CD14-positive monocyte (primary cell): ENCODE results near the gene SYNE4. TPM values are rescaled to one million over a fixed set of nuclear protein-coding genes. Genes with fewer than 3 reads are reported as not detected.

Experiments used
- DNase-seq, 3 donors: peaks; one replicate each; pipeline ENCODE4 v3.0.0-alpha.2; 2011 to 2022
- H2AFZ ChIP-seq: 2 replicates; pipeline ENCODE4 v1.6.0; 2012; ENCODE audit warnings: mild to moderate bottlenecking, low read depth, low read length, inconsistent platforms; ENCODE audit not compliant: insufficient read depth, poor library complexity, severe bottlenecking
- H3K27ac ChIP-seq, 2 donors: 1 replicate in 1 of 2; 2 replicates in 1 of 2; pipeline ENCODE4 v1.5.1; 2012 to 2013; ENCODE audit warnings: low read length in 2 of 2, control low read depth in 1 of 2, inconsistent platforms in 1 of 2, low read depth in 1 of 2, mild to moderate bottlenecking in 1 of 2
- H3K27me3 ChIP-seq, 2 donors: one replicate each; pipeline versions ENCODE4 v1.6.0 to v1.6.1; 2011 to 2013; ENCODE audit warnings: low read length in 2 of 2; ENCODE audit not compliant: control insufficient read depth in 2 of 2, insufficient read depth in 2 of 2
- H3K36me3 ChIP-seq, 2 donors: replicated peaks in 1 of 2; 1 replicate in 1 of 2; 2 replicates in 1 of 2; pipeline versions ENCODE4 v1.5.1 to v1.6.1; 2012 to 2013; ENCODE audit warnings: low read length in 2 of 2, control low read depth in 1 of 2, inconsistent platforms in 1 of 2, mild to moderate bottlenecking in 1 of 2; ENCODE audit not compliant: insufficient read depth in 2 of 2, control insufficient read depth in 1 of 2
- H3K4me1 ChIP-seq, 2 donors: 1 replicate in 1 of 2; 2 replicates in 1 of 2; pipeline versions ENCODE4 v1.5.1 to v1.6.1; 2012 to 2013; ENCODE audit warnings: low read length in 2 of 2, control low read depth in 1 of 2, inconsistent platforms in 1 of 2, mild to moderate bottlenecking in 1 of 2, moderate library complexity in 1 of 2; ENCODE audit not compliant: insufficient read depth in 2 of 2, control insufficient read depth in 1 of 2
- H3K4me2 ChIP-seq: replicated peaks from 2 replicates; pipeline ENCODE3; 2012; ENCODE audit warnings: low read length, moderate library complexity, mild to moderate bottlenecking; ENCODE audit not compliant: poor library complexity, severe bottlenecking; ENCODE audit errors: extremely low read depth
- H3K4me3 ChIP-seq, 3 experiments: fragments of 200-600 bp in 1 of 3; sonication (generic) in 1 of 3; replicated peaks in 1 of 3; 1 replicate in 2 of 3; 2 replicates in 1 of 3; pipeline ENCODE4 v1.5.1; 2011 to 2013; ENCODE audit warnings: low read length in 3 of 3, mild to moderate bottlenecking in 3 of 3, control low read depth in 2 of 3, low read depth in 2 of 3, inconsistent platforms in 1 of 3, moderate library complexity in 1 of 3
- H3K79me2 ChIP-seq: 2 replicates; pipeline ENCODE4 v1.6.0; 2012; ENCODE audit warnings: mild to moderate bottlenecking, control low read depth, inconsistent platforms, low read length, moderate library complexity; ENCODE audit not compliant: insufficient read depth
- H3K9ac ChIP-seq: 2 replicates; pipeline ENCODE4 v1.6.0; 2017; ENCODE audit warnings: low read length, mild to moderate bottlenecking; ENCODE audit not compliant: insufficient read depth, poor library complexity, severe bottlenecking
- H3K9me3 ChIP-seq, 2 donors: replicated peaks in 1 of 2; 1 replicate in 1 of 2; 2 replicates in 1 of 2; pipeline versions ENCODE4 v1.5.1 to v1.6.1; 2012 to 2013; ENCODE audit warnings: low read length in 2 of 2, control low read depth in 1 of 2; ENCODE audit not compliant: control insufficient read depth in 1 of 2, insufficient read depth in 1 of 2
- H4K20me1 ChIP-seq: 2 replicates; pipeline ENCODE4 v1.6.0; 2012; ENCODE audit warnings: mild to moderate bottlenecking, low read length, control low read depth, moderate library complexity; ENCODE audit not compliant: insufficient read depth
- H3K27ac Mint-ChIP-seq, 7 donors: one replicate each; pipeline ENCODE4 v1.8.0; 2020; ENCODE audit warnings: mild to moderate bottlenecking in 7 of 7, mixed read lengths in 7 of 7, moderate library complexity in 6 of 7, inconsistent platforms in 2 of 7
- H3K27me3 Mint-ChIP-seq, 3 donors: one replicate each; pipeline ENCODE4 v1.8.0; 2021 to 2022; ENCODE audit warnings: low read depth in 3 of 3, mild to moderate bottlenecking in 3 of 3, mixed read lengths in 3 of 3, moderate library complexity in 3 of 3, inconsistent platforms in 1 of 3
- H3K36me3 Mint-ChIP-seq, 2 donors: one replicate each; pipeline ENCODE4 v1.8.0; 2020; ENCODE audit warnings: mixed read lengths in 2 of 2, inconsistent platforms in 1 of 2, mild to moderate bottlenecking in 1 of 2
- H3K4me1 Mint-ChIP-seq: one replicate; pipeline ENCODE4 v1.8.0; 2020; ENCODE audit warnings: mild to moderate bottlenecking, mixed read lengths
- H3K4me3 Mint-ChIP-seq, 2 donors: one replicate each; pipeline ENCODE4 v1.8.0; 2020; ENCODE audit warnings: mild to moderate bottlenecking in 2 of 2, mixed read lengths in 2 of 2, moderate library complexity in 1 of 2
- H3K9me3 Mint-ChIP-seq, 7 donors: one replicate each; pipeline ENCODE4 v1.8.0; 2020 to 2022; ENCODE audit warnings: mixed read lengths in 7 of 7, mild to moderate bottlenecking in 6 of 7, moderate library complexity in 6 of 7, inconsistent platforms in 2 of 7
- CTCF ChIP-seq: fragments of 200-600 bp; IDR thresholded peaks from one replicate; pipeline ENCODE4 v1.8.0; 2022; ENCODE audit warnings: antibody characterized with exemption, mild to moderate bottlenecking
- whole genome bisulfite sequencing: methylation state at CpG from one replicate; pipeline ENCODE4 v1.1.5; 2013; ENCODE audit warnings: missing lambda C conversion rate; ENCODE audit not compliant: insufficient coverage; 5-methylcytosine and 5-hydroxymethylcytosine counted together
- intact Hi-C, 2 donors: fragments of 100-400 bp; cut with micrococcal nuclease; formaldehyde crosslinking; loops; one replicate each; pipeline versions ENCODE4 v1.15.0 to v1.15.1; 2023
- polyA plus RNA-seq, 3 donors: library from polyadenylated mRNA; depleted of rRNA in 1 of 3; unstranded in 2 of 3; stranded (reverse) in 1 of 3; fragments of 300-500 nt in 2 of 3; fragments of >200 nt in 1 of 3; fragmentation: Illumina TruSeq in 2 of 3; gene quantifications; 1 replicate in 2 of 3; 2 replicates in 1 of 3; pipeline ENCODE4 v1.2.3, GENCODE V29; 2012 to 2021
- small RNA-seq: library from RNA; depleted of rRNA; stranded (forward); fragments of <200 nt; gene quantifications from one replicate; pipeline ENCODE3, GENCODE V24; 2012; ENCODE audit warnings: low read depth; ENCODE audit not compliant: insufficient read length

SYNE4 gene
- polyA plus RNA-seq, 3 donors: 0.76 TPM; not detected in 2

- Mint-ChIP-seq H3K27ac (peak overlapping the region in 1 of 7 donors; percentile 43), H3K4me1 (peaks cover 35% of the 10 kb centered on the region), H3K4me3 (no peak overlapping the region), H3K27me3 (peaks cover 35 to 43% (median 40%) of the 10 kb centered on the region in 3 donors), H3K36me3 (no peaks in the 10 kb centered on the region), H3K9me3 (peaks cover 5 to 30% (median 15%) of the 10 kb centered on the region in 7 donors)
- H3K4me3 ChIP-seq: no peak overlapping the region
- intact Hi-C loops: no loop called here
- WGBS: no CpG with 5 or more reads among the region's 6 CpGs
- peaks cover 8 to 9% of the 10 kb centered on the region in 2 donors for H3K9me3 ChIP-seq
- no peaks in the 10 kb centered on the region for H3K79me2 ChIP-seq
- peaks cover 18 to 33% of the 10 kb centered on the region in 2 donors for H3K27me3 ChIP-seq
- H3K4me2 ChIP-seq: no peak overlapping the region
- H3K27ac ChIP-seq: no peak overlapping the region
- H2AFZ ChIP-seq: no peak overlapping the region
- H4K20me1 ChIP-seq: no peaks in the 10 kb centered on the region
- TF ChIP-seq CTCF: no peak
- H3K4me1 ChIP-seq: peaks cover 16 to 31% of the 10 kb centered on the region in 2 donors
- H3K9ac ChIP-seq: no peak overlapping the region
- no peak for DNase-seq
- no peaks in the 10 kb centered on the region for H3K36me3 ChIP-seq
Measured at GRCh38 chr19:35955881-35956634, 52.6 kb downstream of the SYNE4 start.

Small RNA genes lying within 50 kb of the gene (small RNA-seq; reads per million reads assigned to genes)
- not detected for gene AF038458.1

Other genes starting within 250 kb of the SYNE4 start
- 1 to 10 TPM in 1 of 3 donors, not detected in 2; 8.6 TPM for gene ARHGAP33, start 233.2 kb downstream of the SYNE4 start, polyA plus RNA-seq
- gene PRODH2, start 196.0 kb downstream of the SYNE4 start, polyA plus RNA-seq: not detected
- gene NPHS1, start 156.3 kb downstream of the SYNE4 start, polyA plus RNA-seq: not detected
- not detected for gene KIRREL2, start 151.9 kb downstream of the SYNE4 start, polyA plus RNA-seq
- not detected for gene APLP1, start 140.2 kb downstream of the SYNE4 start, polyA plus RNA-seq
- gene NFKBID, start 108.3 kb downstream of the SYNE4 start, polyA plus RNA-seq: 100 to 1,000 TPM in 1 of 3 donors, 1 to 10 TPM in 2; 6.4 to 198 (median 9.3) TPM
- 100 to 1,000 TPM; 264 to 829 (median 594) TPM for gene HCST, start 106.3 kb downstream of the SYNE4 start, polyA plus RNA-seq
- gene TYROBP, start 100.5 kb downstream of the SYNE4 start, polyA plus RNA-seq: 1,000 to 10,000 TPM; 3,224 to 6,141 (median 5,182) TPM
- under 1 TPM in 1 of 3 donors, not detected in 2; 0.04 TPM for gene LRFN3, start 72.4 kb downstream of the SYNE4 start, polyA plus RNA-seq
- gene SDHAF1, start 13.6 kb downstream of the SYNE4 start, polyA plus RNA-seq: 10 to 100 TPM; 10.4 to 26.9 (median 19.0) TPM
- gene ALKBH6, start 5.4 kb upstream of the SYNE4 start, polyA plus RNA-seq: 10 to 100 TPM; 13.1 to 29.3 (median 16.1) TPM
- under 1 TPM in 1 of 3 donors, not detected in 2; 0.24 TPM for gene CLIP3, start 24.1 kb upstream of the SYNE4 start, polyA plus RNA-seq
- gene THAP8, start 45.5 kb upstream of the SYNE4 start, polyA plus RNA-seq: 1 to 10 TPM; 2.4 to 6.0 (median 3.1) TPM
- gene WDR62, start 46.1 kb upstream of the SYNE4 start, polyA plus RNA-seq: under 1 TPM in 2 of 3 donors, not detected in 1; 0.05 to 0.88 TPM
- not detected for gene OVOL3, start 102.3 kb upstream of the SYNE4 start, polyA plus RNA-seq
- gene POLR2I, start 106.1 kb upstream of the SYNE4 start, polyA plus RNA-seq: 10 to 100 TPM; 21.2 to 73.9 (median 57.9) TPM
- gene TBCB, start 106.7 kb upstream of the SYNE4 start, polyA plus RNA-seq: 100 to 1,000 TPM; 167 to 233 (median 178) TPM
- gene CAPNS1, start 131.3 kb upstream of the SYNE4 start, polyA plus RNA-seq: 100 to 1,000 TPM; 239 to 740 (median 282) TPM
- gene COX7A1, start 143.6 kb upstream of the SYNE4 start, polyA plus RNA-seq: not detected
- 1 to 10 TPM; 1.5 to 3.5 (median 2.1) TPM for gene ZNF565, start 205.9 kb upstream of the SYNE4 start, polyA plus RNA-seq
- 10 to 100 TPM; 12.2 to 26.5 (median 15.8) TPM for gene ZNF146, start 206.3 kb upstream of the SYNE4 start, polyA plus RNA-seq